Measurements from ENCODE around the gene LMAN1L. TPM values are rescaled to one million over a fixed set of nuclear protein-coding genes. Genes with fewer than 3 reads are reported as not detected.

Gene LMAN1L
- total RNA-seq, 1 donor: not detected

DNA sequence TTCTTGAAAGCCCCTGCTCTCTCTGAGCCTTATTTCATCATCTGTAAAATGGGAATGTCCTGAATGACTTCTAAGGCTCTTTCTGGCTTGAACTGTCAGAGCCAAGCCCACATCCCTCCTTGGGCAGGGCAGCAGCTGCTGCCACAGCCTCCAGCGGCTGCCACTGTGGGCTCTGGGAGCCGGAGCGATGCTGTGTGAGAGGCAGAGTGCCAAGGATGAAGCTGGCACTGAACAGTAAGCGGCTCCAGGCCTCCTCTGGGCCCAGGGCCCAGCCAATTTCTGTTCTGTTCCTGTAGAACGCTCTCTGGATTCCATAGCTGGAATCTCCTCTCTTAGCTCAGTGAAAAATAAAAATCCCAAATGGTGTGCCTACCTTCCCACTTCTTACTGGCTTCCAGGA is 18.2 kb downstream of the LMAN1L start:
- DNase-seq (ENCODE audit: low read depth): no peak
- no peak overlapping the region for H3K4me3 ChIP-seq (ENCODE audit: low read depth, low read length)
- TF ChIP-seq, protein P1, sequence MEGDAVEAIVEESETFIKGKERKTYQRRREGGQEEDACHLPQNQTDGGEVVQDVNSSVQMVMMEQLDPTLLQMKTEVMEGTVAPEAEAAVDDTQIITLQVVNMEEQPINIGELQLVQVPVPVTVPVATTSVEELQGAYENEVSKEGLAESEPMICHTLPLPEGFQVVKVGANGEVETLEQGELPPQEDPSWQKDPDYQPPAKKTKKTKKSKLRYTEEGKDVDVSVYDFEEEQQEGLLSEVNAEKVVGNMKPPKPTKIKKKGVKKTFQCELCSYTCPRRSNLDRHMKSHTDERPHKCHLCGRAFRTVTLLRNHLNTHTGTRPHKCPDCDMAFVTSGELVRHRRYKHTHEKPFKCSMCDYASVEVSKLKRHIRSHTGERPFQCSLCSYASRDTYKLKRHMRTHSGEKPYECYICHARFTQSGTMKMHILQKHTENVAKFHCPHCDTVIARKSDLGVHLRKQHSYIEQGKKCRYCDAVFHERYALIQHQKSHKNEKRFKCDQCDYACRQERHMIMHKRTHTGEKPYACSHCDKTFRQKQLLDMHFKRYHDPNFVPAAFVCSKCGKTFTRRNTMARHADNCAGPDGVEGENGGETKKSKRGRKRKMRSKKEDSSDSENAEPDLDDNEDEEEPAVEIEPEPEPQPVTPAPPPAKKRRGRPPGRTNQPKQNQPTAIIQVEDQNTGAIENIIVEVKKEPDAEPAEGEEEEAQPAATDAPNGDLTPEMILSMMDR (IDR thresholded peaks at IDR 0.05; ENCODE audit: insufficient read depth, low read depth, low read length): no peak

DNA sequence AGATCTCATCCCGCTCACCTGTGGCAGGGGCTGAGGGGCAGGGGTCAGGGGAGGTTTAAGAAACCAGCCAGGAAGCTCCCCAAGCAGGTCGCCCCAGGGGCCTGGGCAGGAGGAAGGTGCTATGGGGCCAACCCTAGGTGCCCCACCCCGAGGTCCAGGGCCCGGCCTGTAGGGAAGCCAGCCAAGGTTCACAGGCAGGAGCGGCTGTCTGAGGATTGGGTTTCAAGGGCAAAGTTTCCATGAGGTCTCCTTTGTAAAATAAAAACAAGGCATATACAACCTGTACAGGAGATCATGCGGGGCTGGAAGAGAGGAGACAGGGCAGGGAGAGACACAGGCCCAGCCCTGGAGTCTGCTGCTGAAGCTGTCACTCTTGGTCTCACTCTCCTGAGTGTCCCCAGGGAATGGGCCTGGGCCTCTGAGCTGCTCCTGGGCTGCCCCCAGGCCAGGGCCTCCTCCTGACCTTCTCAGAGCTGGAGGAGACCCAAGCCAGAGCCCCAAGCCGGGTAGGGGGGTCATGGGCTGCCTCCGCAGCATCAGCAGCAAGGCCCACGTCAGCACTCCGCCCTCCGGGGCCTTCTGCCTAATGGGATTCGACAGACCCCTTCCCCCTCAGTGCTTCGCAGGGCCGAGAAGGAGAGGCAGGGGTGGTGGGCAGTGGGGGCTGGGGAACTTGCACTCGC is 19.3 kb downstream of the LMAN1L start:
- H3K4me3 ChIP-seq (ENCODE audit: low read depth, low read length): no peak overlapping the region
- TF ChIP-seq, protein P1 (IDR thresholded peaks at IDR 0.05; ENCODE audit: insufficient read depth, low read depth, low read length): no peak
- no peak for DNase-seq (ENCODE audit: low read depth)

DNA sequence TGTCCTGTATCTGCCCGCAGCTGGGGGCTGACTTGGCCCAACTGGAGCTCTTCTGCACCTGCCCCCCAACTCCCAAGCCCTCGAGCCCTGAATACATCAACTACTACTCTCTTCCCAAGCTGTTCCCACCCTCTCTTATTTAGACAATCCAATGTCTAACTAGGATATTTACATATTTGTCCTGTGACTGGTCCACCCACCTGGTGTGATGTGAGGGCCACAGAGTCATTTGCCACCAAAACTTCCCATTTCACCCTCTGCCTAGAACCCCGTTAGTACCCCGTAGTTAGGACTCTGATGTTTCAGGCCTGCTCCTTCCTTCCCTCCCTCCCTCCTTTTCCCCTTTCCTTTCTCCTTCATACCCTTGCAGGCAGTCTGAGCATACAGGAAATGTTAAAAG is 20.2 kb downstream of the LMAN1L start:
- TF ChIP-seq, protein P1 (IDR thresholded peaks at IDR 0.05; ENCODE audit: insufficient read depth, low read depth, low read length): no peak
- H3K4me3 ChIP-seq (ENCODE audit: low read depth, low read length): no peak overlapping the region
- no peak for DNase-seq (ENCODE audit: low read depth)

DNA sequence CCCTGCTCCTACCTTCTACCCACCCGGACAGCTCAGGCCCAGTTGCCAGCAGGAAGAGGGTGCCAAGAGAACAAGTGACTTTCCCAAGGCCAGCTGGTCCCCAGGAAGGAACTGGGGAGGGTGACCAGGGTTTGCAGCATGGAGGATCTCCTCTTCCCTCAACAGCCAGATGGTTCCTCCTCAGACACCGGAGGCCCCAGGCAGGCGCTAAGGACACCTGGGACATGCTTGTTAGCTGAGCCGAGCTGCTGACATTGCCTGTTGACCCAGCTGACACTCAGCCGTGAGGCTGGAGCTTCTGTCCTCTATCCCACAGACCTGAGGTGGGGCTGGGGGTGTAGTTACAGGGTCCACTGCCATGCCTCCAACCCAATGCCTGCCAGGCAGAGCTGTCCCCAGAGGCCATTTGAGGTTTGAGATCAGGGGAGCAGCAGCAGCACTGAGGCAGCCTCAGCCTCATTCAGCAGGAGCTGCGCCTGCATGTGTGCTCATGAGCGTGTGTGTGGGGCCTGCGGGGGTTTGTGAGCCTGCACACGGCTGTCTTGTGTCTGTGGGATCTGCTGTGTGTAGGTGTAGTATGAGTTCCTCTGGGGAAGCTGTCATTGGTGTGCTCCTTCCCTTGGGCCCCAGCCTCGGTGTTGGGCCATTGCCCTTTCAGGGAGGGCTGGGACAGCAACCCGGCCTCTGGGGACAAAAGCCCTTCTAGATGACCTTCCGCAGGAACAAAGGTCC is 20.9 kb downstream of the LMAN1L start:
- TF ChIP-seq, protein P1 (IDR thresholded peaks at IDR 0.05; ENCODE audit: insufficient read depth, low read depth, low read length): no peak
- no peak overlapping the region for H3K4me3 ChIP-seq (ENCODE audit: low read depth, low read length)
- no peak for DNase-seq (ENCODE audit: low read depth)

DNA sequence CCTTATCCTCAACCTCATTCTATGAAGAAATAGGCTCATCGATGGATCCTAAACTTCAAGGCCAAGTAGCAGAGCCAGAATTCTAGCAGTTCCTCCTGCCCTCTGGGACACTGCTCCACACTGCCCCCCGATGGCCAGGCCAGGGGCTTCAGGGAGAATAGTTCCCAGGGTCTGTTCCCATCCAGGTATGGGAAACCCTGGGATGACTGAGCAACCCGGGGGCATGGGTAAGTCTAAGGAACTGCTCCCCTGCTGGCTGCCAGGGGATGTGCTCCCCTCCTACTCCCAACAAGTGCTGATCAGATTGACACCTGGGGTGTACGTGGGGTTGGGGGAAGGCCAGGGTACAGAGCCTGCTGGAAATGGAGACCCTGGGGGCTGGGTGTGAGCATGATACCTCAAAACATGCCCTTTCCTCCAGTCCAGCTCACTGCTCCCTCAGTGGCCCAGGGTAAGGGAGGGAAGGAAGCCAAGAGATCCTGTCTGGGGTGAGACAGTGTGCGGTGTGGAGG is 22.7 kb downstream of the LMAN1L start:
- no peak overlapping the region for H3K4me3 ChIP-seq (ENCODE audit: low read depth, low read length)
- TF ChIP-seq, protein P1 (IDR thresholded peaks at IDR 0.05; ENCODE audit: insufficient read depth, low read depth, low read length): peak; percentile 90
- DNase-seq (ENCODE audit: low read depth): peak; percentile 34

DNA sequence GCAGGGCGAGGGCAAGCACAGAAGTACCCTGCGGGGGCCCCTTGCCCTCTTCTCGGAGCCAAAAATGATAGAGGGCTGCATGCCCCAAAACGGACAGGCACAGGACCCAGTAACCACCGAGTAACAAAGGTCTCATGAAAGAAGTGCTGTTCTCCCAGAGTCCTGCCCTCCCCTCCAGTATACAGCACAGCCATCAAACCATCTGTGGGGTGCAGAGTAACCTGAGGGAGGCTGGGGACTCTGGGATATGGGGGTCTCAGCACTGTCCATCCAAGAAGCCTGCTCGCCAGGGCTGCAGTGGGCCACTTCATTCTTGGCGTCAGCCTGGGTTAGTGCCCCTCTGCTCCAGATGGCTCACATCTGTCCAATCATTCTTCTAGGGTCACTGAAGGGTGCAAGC is 24.2 kb downstream of the LMAN1L start:
- no peak overlapping the region for H3K4me3 ChIP-seq (ENCODE audit: low read depth, low read length)
- no peak for DNase-seq (ENCODE audit: low read depth)
- TF ChIP-seq, protein P1 (IDR thresholded peaks at IDR 0.05; ENCODE audit: insufficient read depth, low read depth, low read length): no peak
